Glutamatergic neuron (in vitro differentiated cells): ENCODE data around the gene IKZF3. TPM values are rescaled to one million over a fixed set of nuclear protein-coding genes. Genes with fewer than 3 reads are reported as not detected.

Experiments used
- DNase-seq: peaks from one replicate; pipeline ENCODE4 v3.0.0; 2022
- H3K27ac Mint-ChIP-seq: one replicate; pipeline ENCODE4 v1.8.0; 2020; ENCODE audit warnings: mild to moderate bottlenecking, mixed read lengths, inconsistent platforms; ENCODE audit not compliant: unreplicated experiment
- H3K27me3 Mint-ChIP-seq: one replicate; pipeline ENCODE4 v1.8.0; 2020; ENCODE audit warnings: mild to moderate bottlenecking, moderate library complexity, mixed read lengths, inconsistent platforms; ENCODE audit not compliant: unreplicated experiment
- H3K36me3 Mint-ChIP-seq: one replicate; pipeline ENCODE4 v1.8.0; 2020; ENCODE audit warnings: mild to moderate bottlenecking, mixed read lengths, inconsistent platforms; ENCODE audit not compliant: unreplicated experiment
- H3K4me1 Mint-ChIP-seq: one replicate; pipeline ENCODE4 v1.8.0; 2020; ENCODE audit warnings: mild to moderate bottlenecking, low read depth, mixed read lengths, inconsistent platforms; ENCODE audit not compliant: unreplicated experiment
- H3K4me3 Mint-ChIP-seq: one replicate; pipeline ENCODE4 v1.8.0; 2020; ENCODE audit warnings: mild to moderate bottlenecking, mixed read lengths, inconsistent platforms; ENCODE audit not compliant: unreplicated experiment
- H3K9me3 Mint-ChIP-seq: one replicate; pipeline ENCODE4 v1.8.0; 2020; ENCODE audit warnings: mild to moderate bottlenecking, moderate library complexity, mixed read lengths, inconsistent platforms; ENCODE audit not compliant: unreplicated experiment
- total RNA-seq: library from RNA; stranded (reverse); fragmentation: NEBNext Ultra II Directional; extraction: Animal tissue kit (Norgen Biotek cat#: 25700); gene quantifications from one replicate; pipeline ENCODE4 v1.2.1, GENCODE V29; 2021; ENCODE audit not compliant: unreplicated experiment
- TF ChIP-seq, protein P1 (sequence below): fragments of 200-600 bp; sonication (generic); IDR thresholded peaks from one replicate; pipeline ENCODE4 v1.5.0; 2021; ENCODE audit not compliant: partially characterized antibody, unreplicated experiment

IKZF3 gene
- total RNA-seq, 1 donor from 2014 or later, result not detected

DNA sequence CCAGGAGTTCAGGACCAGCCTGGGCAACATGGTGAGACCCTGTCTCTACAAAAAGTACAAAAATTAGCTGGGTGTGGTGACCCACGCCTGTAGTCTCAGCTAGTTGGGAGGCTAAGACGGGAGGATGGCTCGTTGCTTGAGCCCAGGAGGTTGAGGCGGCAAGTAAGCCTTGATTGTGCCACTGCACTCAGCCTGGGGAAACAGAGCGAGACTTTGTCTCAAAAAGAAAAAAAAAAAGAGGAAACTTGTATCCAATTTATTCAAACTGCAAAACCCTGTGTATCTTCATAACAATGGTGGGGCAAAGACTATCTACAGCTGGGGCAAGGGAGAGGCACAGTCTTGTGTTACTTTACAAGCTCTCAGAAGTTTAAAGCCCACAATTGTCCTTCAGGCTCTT is 104.9 kb downstream of the IKZF3 start:
- peaks cover 7% of the 10 kb centered on the region for H3K27me3 Mint-ChIP-seq
- no peaks in the 10 kb centered on the region for H3K36me3 Mint-ChIP-seq
- no peak overlapping the region for H3K27ac Mint-ChIP-seq
- TF ChIP-seq, protein P1, sequence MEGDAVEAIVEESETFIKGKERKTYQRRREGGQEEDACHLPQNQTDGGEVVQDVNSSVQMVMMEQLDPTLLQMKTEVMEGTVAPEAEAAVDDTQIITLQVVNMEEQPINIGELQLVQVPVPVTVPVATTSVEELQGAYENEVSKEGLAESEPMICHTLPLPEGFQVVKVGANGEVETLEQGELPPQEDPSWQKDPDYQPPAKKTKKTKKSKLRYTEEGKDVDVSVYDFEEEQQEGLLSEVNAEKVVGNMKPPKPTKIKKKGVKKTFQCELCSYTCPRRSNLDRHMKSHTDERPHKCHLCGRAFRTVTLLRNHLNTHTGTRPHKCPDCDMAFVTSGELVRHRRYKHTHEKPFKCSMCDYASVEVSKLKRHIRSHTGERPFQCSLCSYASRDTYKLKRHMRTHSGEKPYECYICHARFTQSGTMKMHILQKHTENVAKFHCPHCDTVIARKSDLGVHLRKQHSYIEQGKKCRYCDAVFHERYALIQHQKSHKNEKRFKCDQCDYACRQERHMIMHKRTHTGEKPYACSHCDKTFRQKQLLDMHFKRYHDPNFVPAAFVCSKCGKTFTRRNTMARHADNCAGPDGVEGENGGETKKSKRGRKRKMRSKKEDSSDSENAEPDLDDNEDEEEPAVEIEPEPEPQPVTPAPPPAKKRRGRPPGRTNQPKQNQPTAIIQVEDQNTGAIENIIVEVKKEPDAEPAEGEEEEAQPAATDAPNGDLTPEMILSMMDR, result no peak
- no peak overlapping the region for H3K4me3 Mint-ChIP-seq
- H3K4me1 Mint-ChIP-seq, result no peaks in the 10 kb centered on the region
- DNase-seq, result no peak
- H3K9me3 Mint-ChIP-seq, result peaks cover 2% of the 10 kb centered on the region

DNA sequence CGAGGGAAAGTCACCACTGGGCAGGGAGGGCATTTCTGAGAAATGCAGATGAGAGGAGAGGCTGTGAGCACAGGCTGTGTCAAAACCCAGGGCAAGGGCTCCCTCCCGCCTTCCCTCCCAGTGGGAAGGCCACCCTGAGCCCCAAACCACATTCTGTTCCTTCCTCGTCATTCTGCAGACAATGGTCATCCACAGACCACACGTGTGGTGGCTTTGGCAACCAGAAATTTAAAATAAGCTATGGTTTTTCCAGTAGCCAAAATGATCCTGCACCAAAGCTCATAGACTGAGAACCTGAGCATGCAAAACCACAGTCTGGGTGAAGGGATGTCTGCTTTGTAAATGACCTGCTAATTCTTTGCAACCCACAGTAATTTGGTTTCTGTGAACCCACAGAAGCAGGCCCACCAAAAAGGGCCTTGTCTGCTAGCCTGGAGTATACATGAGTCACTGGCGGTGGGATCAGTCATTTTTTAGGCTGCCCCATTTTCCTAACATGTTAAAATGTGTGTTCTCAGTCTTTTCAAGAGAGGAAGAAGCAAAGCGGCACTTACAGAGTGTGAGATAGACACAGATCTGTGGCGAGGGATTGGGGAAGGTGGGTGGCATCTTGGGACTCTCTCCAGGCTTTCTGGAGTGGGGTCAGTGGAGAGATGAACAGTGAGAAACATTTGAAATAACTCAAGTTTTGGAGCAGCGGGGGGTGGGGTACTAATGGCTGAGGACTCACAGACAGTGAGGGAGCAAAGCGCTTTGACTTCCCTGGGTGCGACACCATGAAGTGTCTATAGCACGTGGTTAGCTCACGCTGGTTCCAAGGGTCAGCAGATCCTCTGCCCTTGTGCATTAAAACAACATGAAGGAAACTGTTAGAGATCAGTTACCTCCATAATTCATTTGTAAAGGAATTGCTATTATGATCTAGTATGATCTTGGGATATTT is 105.9 kb downstream of the IKZF3 start:
- H3K9me3 Mint-ChIP-seq, result peaks cover 4% of the 10 kb centered on the region
- peaks cover 9% of the 10 kb centered on the region for H3K27me3 Mint-ChIP-seq
- no peaks in the 10 kb centered on the region for H3K36me3 Mint-ChIP-seq
- TF ChIP-seq, protein P1, result no peak
- no peak overlapping the region for H3K4me3 Mint-ChIP-seq
- no peak for DNase-seq
- no peaks in the 10 kb centered on the region for H3K4me1 Mint-ChIP-seq
- H3K27ac Mint-ChIP-seq, result no peak overlapping the region

DNA sequence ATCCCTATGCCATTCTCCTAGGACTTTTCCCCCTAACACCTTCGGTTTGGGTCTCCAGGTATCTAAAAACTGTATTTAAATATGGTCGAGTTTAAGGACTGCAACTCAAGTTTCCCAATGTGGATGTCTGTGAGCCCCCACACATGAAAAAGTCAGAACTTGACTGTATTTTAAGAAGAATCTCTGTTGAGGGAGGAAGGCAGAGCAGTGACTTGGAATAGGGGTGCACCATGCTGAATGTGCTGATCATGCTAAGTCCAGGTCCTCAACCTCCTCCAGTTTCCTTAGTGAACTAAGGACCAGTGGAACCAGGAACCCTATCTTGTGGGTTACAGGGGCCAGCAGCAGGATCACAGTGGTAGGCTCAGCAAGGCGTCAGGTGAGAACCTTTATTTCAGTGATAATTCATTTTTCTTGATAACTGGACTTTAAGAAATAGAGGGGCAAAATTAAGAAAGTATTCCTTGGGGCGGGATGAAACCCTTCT is 106.9 kb downstream of the IKZF3 start:
- no peaks in the 10 kb centered on the region for H3K36me3 Mint-ChIP-seq
- H3K4me3 Mint-ChIP-seq, result no peak overlapping the region
- H3K9me3 Mint-ChIP-seq, result peaks cover 4% of the 10 kb centered on the region
- H3K27me3 Mint-ChIP-seq, result peaks cover 9% of the 10 kb centered on the region
- no peak overlapping the region for H3K27ac Mint-ChIP-seq
- no peaks in the 10 kb centered on the region for H3K4me1 Mint-ChIP-seq
- TF ChIP-seq, protein P1, result no peak
- DNase-seq, result no peak

DNA sequence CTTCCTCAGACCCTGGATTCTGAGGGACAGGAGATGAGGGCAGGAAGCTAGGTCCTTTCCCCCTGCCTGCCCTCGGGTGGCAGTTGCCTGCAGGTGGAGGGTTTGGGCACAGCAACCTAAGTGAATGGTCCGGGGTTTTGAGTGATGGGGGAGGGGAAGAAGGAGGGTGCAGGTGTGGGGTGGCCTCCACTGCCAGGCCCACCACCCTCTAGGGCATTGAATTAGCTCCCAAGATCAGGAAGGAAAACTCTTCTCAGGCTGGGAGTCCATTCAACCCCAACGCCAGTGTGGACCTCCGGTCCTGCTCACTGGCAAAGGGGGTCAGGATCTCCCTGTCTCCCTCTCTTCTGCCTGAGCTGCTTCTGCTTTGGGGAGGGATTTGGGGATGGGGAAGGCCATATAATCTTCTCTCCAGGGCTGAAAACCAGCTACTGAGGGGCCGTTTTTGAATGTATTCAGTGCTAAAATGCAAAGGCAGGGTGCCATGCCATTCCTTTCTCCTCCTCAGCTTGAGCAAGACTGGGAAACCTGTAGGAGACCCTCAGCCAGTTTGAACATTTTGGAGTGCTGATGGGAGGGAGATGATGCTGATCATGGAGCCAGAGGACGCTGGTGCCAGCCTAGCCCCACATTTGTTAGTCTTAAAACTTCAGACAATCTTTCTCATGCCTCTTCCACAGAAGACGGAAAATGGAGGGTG is 107.6 kb downstream of the IKZF3 start:
- TF ChIP-seq, protein P1, result no peak
- no peak overlapping the region for H3K4me3 Mint-ChIP-seq
- DNase-seq, result no peak
- H3K36me3 Mint-ChIP-seq, result no peaks in the 10 kb centered on the region
- H3K27me3 Mint-ChIP-seq, result peaks cover 9% of the 10 kb centered on the region
- peaks cover 4% of the 10 kb centered on the region for H3K9me3 Mint-ChIP-seq
- no peak overlapping the region for H3K27ac Mint-ChIP-seq
- H3K4me1 Mint-ChIP-seq, result no peaks in the 10 kb centered on the region
